Pancreas (tissue), 10 donors: ENCODE results near the gene GLT8D2. TPM values are rescaled to one million over a fixed set of nuclear protein-coding genes. Genes with fewer than 3 reads are reported as not detected.

ENCODE experiments used
- ATAC-seq, 4 donors: fragments of 200-7000 bp; cut with Tn5 transposase; one replicate each; pipeline versions ENCODE4 v1.8.0 to v1.9.1; 2020; ENCODE audit warnings: mild to moderate bottlenecking in 4 of 4, moderate library complexity in 4 of 4
- DNase-seq, 6 donors: peaks; one replicate each; pipeline ENCODE4 v3.0.0-alpha.2; 2020
- FAIRE-seq: peaks from 2 replicates; lab custom pipeline; 2012; peaks lifted over from hg19 to GRCh38; lab: Jason Lieb, UNC
- H3K27ac ChIP-seq, 4 donors: fragments of 200-600 bp; sonication (generic); 1 replicate in 3 of 4; 2 replicates in 1 of 4; pipeline versions ENCODE4 v1.5.0 to v1.8.0; 2020
- H3K27me3 ChIP-seq, 4 donors: fragments of 200-600 bp; one replicate each; pipeline ENCODE4 v1.8.0; 2021
- H3K36me3 ChIP-seq, 3 donors: fragments of 200-600 bp; sonication (generic) in 1 of 3; one replicate each; pipeline versions ENCODE4 v1.5.0 to v1.8.0; 2020 to 2021
- H3K4me1 ChIP-seq, 3 donors: fragments of 200-600 bp; one replicate each; pipeline ENCODE4 v1.8.0; 2021
- H3K4me3 ChIP-seq, 4 donors: fragments of 200-600 bp; sonication (generic) in 2 of 4; one replicate each; pipeline versions ENCODE4 v1.5.0 to v1.8.0; 2020 to 2021
- H3K9me3 ChIP-seq, 4 donors: fragments of 200-600 bp; one replicate each; pipeline ENCODE4 v1.8.0; 2021
- WGBS, 2 donors: extraction: QIAGEN DNeasy Blood & Tissue Kit; methylation state at CpG; one replicate each; pipeline ENCODE4 v1.1.7; 2013; 5-methylcytosine and 5-hydroxymethylcytosine counted together
- intact Hi-C, 3 donors: fragments of 100-400 bp; cut with DNase I; formaldehyde crosslinking; loops; one replicate each; pipeline versions ENCODE4 v1.11.1 to v1.14.2; 2022
- polyA plus RNA-seq, 2 donors: library from polyadenylated mRNA; stranded (reverse); fragments of 200-250 nt; gene quantifications; one replicate each; pipeline ENCODE4 v1.2.3, GENCODE V29; 2013
- total RNA-seq, 6 donors: library from RNA; stranded (reverse); fragmentation: NEBNext Ultra II Directional in 4 of 6; extraction: Animal tissue kit (Norgen Biotek cat#: 25700) in 4 of 6; gene quantifications; one replicate each; pipeline versions ENCODE4 v1.2.1 to v1.2.4, GENCODE V29; 2021 to 2023
- TF ChIP-seq, protein P1 (sequence below), 4 donors: fragments of 200-600 bp; sonication (generic) in 3 of 4; IDR thresholded peaks; one replicate each; pipeline versions ENCODE4 v1.5.0 to v1.8.0; 2021; ENCODE audit warnings: antibody characterized with exemption in 4 of 4
- donor health status: healthy with polysubstance abuse.
- donor health status: DM: no; HTN: no; CAD: no; lungs with moderate emphysema.
- donor health status: DM: no; HTN: no; CAD: no.
- donor health status: control.
- donor health status: control.
- donor health status: Bipolar disorder and iron deficiency.
- donor health status: DM: yes; HTN: yes; CAD: no.
- donor health status: DM: no; HTN: no; CAD: no.
- donor health status: DM: no; HTN: no; CAD: no.
- donor health status: DM: yes; HTN: yes; CAD: no.

Gene GLT8D2
- total and polyA plus RNA-seq, 8 donors: 0.32 to 5.3 (median 2.3) TPM

DNA sequence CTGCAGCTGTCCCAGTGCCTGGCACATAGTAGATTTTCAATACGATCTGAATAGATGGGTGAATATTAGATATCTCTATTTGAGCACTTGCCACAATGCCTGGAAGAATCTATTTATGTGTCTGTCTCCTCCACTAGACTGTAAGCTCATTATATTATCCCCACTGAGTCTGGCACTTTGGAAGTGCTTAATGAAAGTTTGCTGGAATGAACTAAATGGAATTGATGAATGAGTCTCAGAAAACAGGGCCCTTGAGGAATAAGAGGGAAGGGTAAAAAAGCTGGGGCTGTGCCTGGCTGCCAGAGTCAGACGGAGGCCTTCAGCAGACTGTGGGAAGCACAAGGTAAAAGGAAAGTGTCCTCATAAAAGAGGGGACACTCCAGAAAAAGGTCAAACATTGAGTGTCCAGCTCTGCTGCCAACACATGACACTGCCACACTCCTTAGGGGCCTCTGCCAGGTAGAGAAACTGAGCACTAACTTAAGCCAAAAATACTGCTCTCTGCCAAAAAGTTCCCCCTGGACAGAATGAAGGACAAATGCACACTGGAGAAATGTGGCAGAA, 39.3 kb downstream of the GLT8D2 start:
- WGBS, 2 donors: 82 to 88% methylated on average over 2 of the region's 2 CpGs
- FAIRE-seq (no peak), ATAC-seq (no peak), DNase-seq (no peak)
- TF ChIP-seq, protein P1, sequence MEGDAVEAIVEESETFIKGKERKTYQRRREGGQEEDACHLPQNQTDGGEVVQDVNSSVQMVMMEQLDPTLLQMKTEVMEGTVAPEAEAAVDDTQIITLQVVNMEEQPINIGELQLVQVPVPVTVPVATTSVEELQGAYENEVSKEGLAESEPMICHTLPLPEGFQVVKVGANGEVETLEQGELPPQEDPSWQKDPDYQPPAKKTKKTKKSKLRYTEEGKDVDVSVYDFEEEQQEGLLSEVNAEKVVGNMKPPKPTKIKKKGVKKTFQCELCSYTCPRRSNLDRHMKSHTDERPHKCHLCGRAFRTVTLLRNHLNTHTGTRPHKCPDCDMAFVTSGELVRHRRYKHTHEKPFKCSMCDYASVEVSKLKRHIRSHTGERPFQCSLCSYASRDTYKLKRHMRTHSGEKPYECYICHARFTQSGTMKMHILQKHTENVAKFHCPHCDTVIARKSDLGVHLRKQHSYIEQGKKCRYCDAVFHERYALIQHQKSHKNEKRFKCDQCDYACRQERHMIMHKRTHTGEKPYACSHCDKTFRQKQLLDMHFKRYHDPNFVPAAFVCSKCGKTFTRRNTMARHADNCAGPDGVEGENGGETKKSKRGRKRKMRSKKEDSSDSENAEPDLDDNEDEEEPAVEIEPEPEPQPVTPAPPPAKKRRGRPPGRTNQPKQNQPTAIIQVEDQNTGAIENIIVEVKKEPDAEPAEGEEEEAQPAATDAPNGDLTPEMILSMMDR (IDR thresholded peaks at IDR 0.05): no peak
- Histone ChIP-seq H3K27me3 (no peaks in the 10 kb centered on the region), H3K36me3 (no peaks in the 10 kb centered on the region), H3K9me3 (no peaks in the 10 kb centered on the region), H3K4me1 (no peaks in the 10 kb centered on the region), H3K4me3 (no peak overlapping the region), H3K27ac (peak overlapping the region in 1 of 4 donors; percentile 28)
- intact Hi-C loops: no loop called here

DNA sequence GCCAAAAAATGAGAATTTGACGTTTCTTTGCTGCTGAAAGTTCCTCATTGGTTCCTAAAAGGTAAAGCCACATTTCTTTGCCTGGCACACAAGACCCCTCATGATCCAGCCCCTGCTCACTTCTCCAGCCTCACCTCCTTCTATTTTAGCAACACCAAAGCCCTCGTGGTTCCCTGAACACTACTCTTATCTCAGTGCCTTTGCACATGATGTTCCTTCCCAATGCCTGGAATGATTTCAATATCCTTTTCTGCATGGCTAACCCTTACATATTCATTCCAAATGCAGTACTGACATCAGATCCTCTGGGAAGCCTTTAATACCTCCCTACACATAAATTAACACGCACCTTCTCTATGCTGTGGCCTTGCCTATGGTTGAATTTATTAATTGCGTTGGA, 39.9 kb downstream of the GLT8D2 start:
- intact Hi-C loops: no loop called here
- 87 to 93% methylated on average over 4 of the region's 4 CpGs for WGBS, 2 donors
- no peak overlapping the region for H3K27ac ChIP-seq
- no peaks in the 10 kb centered on the region for H3K36me3 ChIP-seq
- FAIRE-seq (no peak), ATAC-seq (no peak), DNase-seq (no peak)
- no peaks in the 10 kb centered on the region for H3K9me3 ChIP-seq
- no peaks in the 10 kb centered on the region for H3K4me1 ChIP-seq
- H3K27me3 ChIP-seq: no peaks in the 10 kb centered on the region
- TF ChIP-seq, protein P1 (IDR thresholded peaks at IDR 0.05): no peak
- H3K4me3 ChIP-seq: no peak overlapping the region

DNA sequence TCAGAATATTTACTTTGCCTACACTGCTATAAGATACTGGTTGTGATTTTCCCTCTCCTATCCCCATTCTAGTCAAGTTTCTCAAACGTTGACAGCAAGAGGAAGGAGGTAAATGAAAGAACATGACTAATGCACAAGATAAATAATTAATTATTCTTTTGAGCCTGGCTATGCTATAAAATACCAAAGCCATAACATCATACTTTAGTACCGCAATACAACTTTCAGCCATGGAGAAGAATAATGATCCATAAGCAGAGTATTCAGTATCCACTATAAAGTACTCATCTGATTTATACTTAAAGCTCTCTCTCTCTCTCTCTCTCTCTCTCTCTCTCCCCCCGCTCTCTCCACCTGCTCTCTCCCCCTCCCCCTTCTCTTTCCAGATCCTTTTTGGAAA, 43.1 kb downstream of the GLT8D2 start:
- intact Hi-C loops: no loop called here
- no peak overlapping the region for H3K4me3 ChIP-seq
- no peaks in the 10 kb centered on the region for H3K27me3 ChIP-seq
- peak in 1 of 4 donors; percentile 45 for ATAC-seq
- FAIRE-seq: no peak
- H3K27ac ChIP-seq: no peak overlapping the region
- H3K36me3 ChIP-seq: no peaks in the 10 kb centered on the region
- 47 to 51% methylated on average over 3 of the region's 3 CpGs for WGBS, 2 donors
- H3K9me3 ChIP-seq: no peaks in the 10 kb centered on the region
- DNase-seq: no peak
- TF ChIP-seq, protein P1 (IDR thresholded peaks at IDR 0.05): no peak
- H3K4me1 ChIP-seq: no peaks in the 10 kb centered on the region

DNA sequence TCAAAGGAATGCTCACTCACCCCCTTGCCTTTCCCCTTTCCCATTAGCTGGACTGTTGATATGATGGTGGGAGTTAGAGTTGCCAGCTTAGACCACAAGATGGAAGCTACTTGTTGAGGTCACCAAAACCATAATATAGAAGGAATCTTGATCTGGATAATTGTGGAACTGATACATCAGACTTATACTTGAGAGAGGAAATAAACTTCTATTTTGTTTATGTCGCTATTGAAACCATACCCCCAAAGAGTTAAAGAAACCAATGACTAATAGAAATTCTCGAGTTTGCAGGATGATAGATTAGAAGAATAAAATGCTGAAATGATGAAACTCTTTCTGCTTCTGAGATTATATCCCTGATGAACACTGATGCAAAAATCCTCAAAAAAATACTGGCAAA, 46.4 kb downstream of the GLT8D2 start:
- TF ChIP-seq, protein P1 (IDR thresholded peaks at IDR 0.05): no peak
- no peaks in the 10 kb centered on the region for H3K9me3 ChIP-seq
- no peak overlapping the region for H3K4me3 ChIP-seq
- WGBS, 2 donors: 47 to 57% methylated on average over 2 of the region's 2 CpGs
- intact Hi-C loops: no loop called here
- H3K27me3 ChIP-seq: no peaks in the 10 kb centered on the region
- no peak for FAIRE-seq
- ATAC-seq: no peak
- DNase-seq: no peak
- no peaks in the 10 kb centered on the region for H3K36me3 ChIP-seq
- H3K27ac ChIP-seq: no peak overlapping the region
- H3K4me1 ChIP-seq: no peaks in the 10 kb centered on the region

DNA sequence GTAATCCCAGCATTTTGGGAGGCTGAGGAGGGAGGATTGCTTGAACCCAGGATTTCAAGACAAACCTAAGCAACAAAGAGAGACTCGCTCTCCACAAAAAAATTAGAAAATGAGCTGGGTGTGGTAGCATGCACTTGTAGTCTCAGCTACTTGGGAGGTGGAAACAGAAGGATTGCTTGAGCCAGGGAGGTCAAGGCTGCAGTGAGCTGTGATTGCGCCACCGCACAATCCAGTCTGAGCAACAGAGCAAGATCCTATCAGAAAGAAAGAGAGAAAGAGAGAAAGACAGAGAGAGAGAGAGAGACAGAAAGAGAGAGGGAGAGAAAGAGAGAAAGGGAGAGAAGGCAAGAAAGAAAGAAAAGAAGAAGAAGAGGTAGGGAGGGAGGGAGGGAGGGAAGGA, 47.3 kb downstream of the GLT8D2 start:
- no peak overlapping the region for H3K27ac ChIP-seq

More for the DNA sequence above, 47.3 kb downstream of the GLT8D2 start:
- Histone ChIP-seq H3K27me3 (no peaks in the 10 kb centered on the region), H3K4me3 (no peak overlapping the region), H3K4me1 (no peaks in the 10 kb centered on the region), H3K9me3 (no peaks in the 10 kb centered on the region), H3K36me3 (no peaks in the 10 kb centered on the region)
- intact Hi-C loops: no loop called here
- WGBS, 2 donors: 89 to 90% methylated on average over 3 of the region's 3 CpGs
- no peak for FAIRE-seq
- ATAC-seq: no peak
- no peak for DNase-seq
- TF ChIP-seq, protein P1 (IDR thresholded peaks at IDR 0.05): no peak
